CD8-positive, alpha-beta memory T cell (primary cell): ENCODE data around the gene C13orf46. TPM values are rescaled to one million over a fixed set of nuclear protein-coding genes. Genes with fewer than 3 reads are reported as not detected.

ENCODE experiments used
- CTCF ChIA-PET: fragments of 350-600 bp; sonication (Branson Sonifier 250); formaldehyde crosslinking; loops from one replicate; lab custom pipeline; 2021; ENCODE audit warnings: antibody characterized with exemption; lab: Charles Lee
- POLR2A ChIA-PET: fragments of 350-600 bp; sonication (Branson Sonifier 250); formaldehyde crosslinking; loops from one replicate; lab custom pipeline; 2021; ENCODE audit warnings: antibody characterized with exemption; lab: Charles Lee
- DNase-seq, 5 donors: peaks; one replicate each; pipeline versions ENCODE4 v3.0.0 to v3.0.0-alpha.2; 2020 to 2022; ENCODE audit warnings: mixed read lengths in 1 of 5
- H3K27ac ChIP-seq: one replicate; pipeline ENCODE4 v1.7.0; 2013; ENCODE audit warnings: low read depth, mild to moderate bottlenecking, low read length, moderate library complexity
- H3K27me3 ChIP-seq: 2 replicates; pipeline ENCODE4 v1.7.0; 2013; ENCODE audit warnings: low read length, mild to moderate bottlenecking; ENCODE audit not compliant: insufficient read depth, poor library complexity, severe bottlenecking
- H3K36me3 ChIP-seq: 2 replicates; pipeline ENCODE4 v1.7.0; 2013; ENCODE audit warnings: mild to moderate bottlenecking, low read length, moderate library complexity; ENCODE audit not compliant: insufficient read depth
- H3K4me1 ChIP-seq: 2 replicates; pipeline ENCODE4 v1.7.0; 2013; ENCODE audit warnings: mild to moderate bottlenecking, low read length, moderate library complexity; ENCODE audit not compliant: insufficient read depth
- H3K4me3 ChIP-seq: 2 replicates; pipeline ENCODE4 v1.7.0; 2013; ENCODE audit warnings: mild to moderate bottlenecking, low read length
- H3K9me3 ChIP-seq: 2 replicates; pipeline ENCODE4 v1.7.0; 2013; ENCODE audit warnings: mild to moderate bottlenecking, low read length
- H3K27ac Mint-ChIP-seq, 8 donors: one replicate each; pipeline ENCODE4 v1.8.0; 2020 to 2021; ENCODE audit warnings: mixed read lengths in 8 of 8, mild to moderate bottlenecking in 6 of 8, inconsistent platforms in 3 of 8, moderate library complexity in 3 of 8
- H3K27me3 Mint-ChIP-seq, 2 donors: one replicate each; pipeline ENCODE4 v1.8.0; 2020 to 2021; ENCODE audit warnings: mixed read lengths in 2 of 2, mild to moderate bottlenecking in 1 of 2, moderate library complexity in 1 of 2
- H3K36me3 Mint-ChIP-seq, 3 donors: one replicate each; pipeline ENCODE4 v1.8.0; 2020 to 2021; ENCODE audit warnings: mixed read lengths in 3 of 3, inconsistent platforms in 1 of 3, mild to moderate bottlenecking in 1 of 3
- H3K4me1 Mint-ChIP-seq, 3 donors: one replicate each; pipeline ENCODE4 v1.8.0; 2020 to 2021; ENCODE audit warnings: mixed read lengths in 3 of 3, inconsistent platforms in 1 of 3, mild to moderate bottlenecking in 1 of 3
- H3K4me3 Mint-ChIP-seq, 7 donors: one replicate each; pipeline ENCODE4 v1.8.0; 2020 to 2021; ENCODE audit warnings: mixed read lengths in 7 of 7, mild to moderate bottlenecking in 6 of 7, moderate library complexity in 4 of 7, inconsistent platforms in 2 of 7
- H3K9me3 Mint-ChIP-seq, 5 donors: one replicate each; pipeline ENCODE4 v1.8.0; 2020 to 2022; ENCODE audit warnings: mixed read lengths in 5 of 5, mild to moderate bottlenecking in 3 of 5, moderate library complexity in 2 of 5, inconsistent platforms in 1 of 5
- polyA plus RNA-seq: library from polyadenylated mRNA; unstranded; fragments of 300-500 nt; fragmentation: Illumina TruSeq; gene quantifications from one replicate; pipeline ENCODE4 v1.2.3, GENCODE V29; 2021
- total RNA-seq, 2 experiments: library from RNA; stranded (reverse); gene quantifications; one replicate each; pipeline ENCODE4 v1.2.3, GENCODE V29; 2021

The C13orf46 gene
- total and polyA plus RNA-seq, 3 experiments from 2014 or later: 1.2 to 2.2 (median 1.8) TPM

DNA sequence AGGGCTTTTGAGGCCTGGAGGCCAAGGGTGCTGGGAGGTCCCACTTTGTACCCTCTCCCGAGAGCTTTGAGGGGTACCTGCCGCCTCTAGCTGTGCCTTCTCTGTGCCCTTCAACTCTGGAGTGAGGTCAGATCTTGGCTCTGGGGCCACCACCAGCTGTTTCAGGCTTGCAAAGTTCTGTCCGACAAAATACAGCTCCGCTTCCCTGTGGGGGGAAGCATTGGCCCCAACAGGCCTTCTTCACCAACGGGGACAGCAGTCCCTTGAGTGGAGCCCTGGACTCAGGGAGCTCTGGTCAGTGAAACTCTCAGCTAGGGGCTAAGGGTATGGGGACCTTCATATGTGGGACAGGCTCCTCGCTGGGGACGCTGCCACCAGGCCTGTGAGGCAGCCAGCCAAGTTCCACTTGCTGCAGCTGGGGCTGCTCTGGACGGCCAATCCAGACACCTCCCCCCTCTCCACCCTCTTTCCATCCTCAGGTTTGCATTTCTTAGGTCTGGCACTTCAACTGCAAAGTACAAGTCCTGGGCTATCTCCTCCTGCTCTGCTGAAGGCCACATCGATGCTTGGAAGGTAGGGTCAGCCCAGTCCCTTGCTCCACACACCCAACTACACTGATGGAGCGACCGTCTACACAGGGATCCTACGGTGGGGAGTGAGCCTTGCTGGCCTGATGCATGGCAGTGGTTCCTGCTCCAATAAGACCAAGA is 46.8 kb downstream of the C13orf46 start:
- CTCF ChIA-PET: no interaction called here

DNA sequence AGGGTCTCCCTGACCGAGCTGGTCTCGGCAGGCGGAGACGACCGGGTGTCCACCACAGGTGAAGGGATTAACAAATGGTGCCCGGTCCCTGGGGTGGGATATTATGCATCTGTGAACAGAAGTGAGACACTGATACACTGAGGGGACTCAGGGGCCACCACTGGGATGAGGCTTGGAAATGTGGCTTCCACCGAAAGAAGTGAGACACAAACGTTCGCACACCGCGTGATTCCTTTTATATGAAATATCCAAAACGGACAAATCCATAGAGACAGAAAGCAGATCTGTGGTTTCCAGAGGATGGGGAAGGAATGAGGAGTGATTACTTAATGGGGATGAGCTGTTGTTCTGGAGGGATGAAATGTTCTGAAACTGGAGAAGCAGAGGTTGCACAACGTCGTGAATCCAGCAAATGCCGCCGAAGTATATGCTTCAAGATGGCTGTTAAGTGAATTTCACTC is 47.5 kb downstream of the C13orf46 start:
- POLR2A ChIA-PET: no interaction called here

More for the DNA sequence above, 46.8 kb downstream of the C13orf46 start:
- H3K27ac ChIP-seq: no peak overlapping the region
- H3K4me3 Mint-ChIP-seq: no peak overlapping the region
- H3K4me1 Mint-ChIP-seq: peaks cover 13 to 26% (median 15%) of the 10 kb centered on the region in 3 donors
- H3K27me3 ChIP-seq: no peaks in the 10 kb centered on the region
- peaks cover 18% of the 10 kb centered on the region for H3K4me1 ChIP-seq
- DNase-seq: no peak
- H3K27ac Mint-ChIP-seq: peak overlapping the region in 1 of 8 donors; percentile 24
- peaks cover 44 to 70% of the 10 kb centered on the region in 2 donors for H3K27me3 Mint-ChIP-seq
- H3K9me3 ChIP-seq: no peaks in the 10 kb centered on the region
- peaks cover 0 to 6% (median under 1%) of the 10 kb centered on the region in 5 donors for H3K9me3 Mint-ChIP-seq
- H3K4me3 ChIP-seq: no peak overlapping the region
- POLR2A ChIA-PET: no interaction called here
- H3K36me3 ChIP-seq: no peaks in the 10 kb centered on the region
- no peaks in the 10 kb centered on the region for H3K36me3 Mint-ChIP-seq

DNA sequence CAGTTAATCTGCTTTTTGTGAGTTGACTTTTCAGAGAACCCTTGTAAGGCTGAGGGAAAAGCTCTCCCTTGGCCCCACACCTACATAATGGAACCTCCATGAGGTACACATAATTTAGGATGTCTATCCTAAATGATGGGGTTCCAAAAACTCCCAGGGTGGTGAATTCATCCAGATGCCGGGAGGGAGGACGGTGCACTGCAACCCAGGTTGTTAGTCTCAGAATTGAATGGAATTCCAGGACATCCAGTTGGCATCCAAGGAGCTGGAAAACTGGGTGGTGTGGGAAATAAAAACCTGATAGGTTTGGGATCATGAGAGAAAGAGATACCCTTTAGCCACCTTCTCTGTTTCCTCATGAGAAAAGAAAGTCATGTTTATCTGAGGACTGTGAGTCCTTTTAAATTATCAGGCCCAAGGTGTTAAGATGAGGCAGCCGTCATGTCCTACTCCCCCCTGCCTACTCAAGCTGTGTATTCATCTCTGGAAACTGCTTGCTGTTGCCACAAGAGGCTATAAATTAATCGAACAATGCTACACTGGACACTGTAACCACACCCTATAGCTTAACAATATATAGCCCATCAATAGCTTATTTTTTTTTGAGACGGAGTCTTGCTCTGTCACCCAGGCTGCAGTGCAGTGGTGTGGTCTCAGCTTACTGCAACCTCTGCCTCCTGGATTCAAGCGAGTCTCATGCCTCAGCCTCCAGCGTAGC is 49.5 kb downstream of the C13orf46 start:
- Mint-ChIP-seq H3K36me3 (peaks cover 0 to 10% (median 0%) of the 10 kb centered on the region in 3 donors), H3K27ac (no peak overlapping the region), H3K27me3 (peaks cover 41 to 77% of the 10 kb centered on the region in 2 donors), H3K4me1 (no peaks in the 10 kb centered on the region), H3K4me3 (no peak overlapping the region), H3K9me3 (peaks cover 9 to 14% (median 9%) of the 10 kb centered on the region in 5 donors)
- Histone ChIP-seq H3K9me3 (no peaks in the 10 kb centered on the region), H3K27ac (no peak overlapping the region), H3K36me3 (no peaks in the 10 kb centered on the region), H3K4me1 (no peaks in the 10 kb centered on the region), H3K27me3 (peaks cover 4% of the 10 kb centered on the region), H3K4me3 (no peak overlapping the region)
- ChIA-PET CTCF (no interaction called here), POLR2A (interaction anchor here (0.6 kb wide), 1 partner anchor 321 kb away, joined by 3 read pairs; no protein-coding TSS in a partner anchor)
- DNase-seq: no peak

More for the DNA sequence above, 47.5 kb downstream of the C13orf46 start:
- Histone ChIP-seq H3K4me1 (peaks cover 11% of the 10 kb centered on the region), H3K27me3 (peaks cover 4% of the 10 kb centered on the region), H3K9me3 (no peaks in the 10 kb centered on the region), H3K36me3 (no peaks in the 10 kb centered on the region), H3K4me3 (no peak overlapping the region), H3K27ac (no peak overlapping the region)
- H3K36me3 Mint-ChIP-seq: peaks cover 0 to 7% (median 0%) of the 10 kb centered on the region in 3 donors
- H3K4me1 Mint-ChIP-seq: peaks cover 5 to 18% (median 7%) of the 10 kb centered on the region in 3 donors
- CTCF ChIA-PET: no interaction called here
- DNase-seq: no peak
- peaks cover 47 to 70% of the 10 kb centered on the region in 2 donors for H3K27me3 Mint-ChIP-seq
- no peak overlapping the region for H3K27ac Mint-ChIP-seq
- H3K9me3 Mint-ChIP-seq: peaks cover 7 to 12% (median 8%) of the 10 kb centered on the region in 5 donors
- peak overlapping the region in 1 of 7 donors; percentile 34 for H3K4me3 Mint-ChIP-seq

DNA sequence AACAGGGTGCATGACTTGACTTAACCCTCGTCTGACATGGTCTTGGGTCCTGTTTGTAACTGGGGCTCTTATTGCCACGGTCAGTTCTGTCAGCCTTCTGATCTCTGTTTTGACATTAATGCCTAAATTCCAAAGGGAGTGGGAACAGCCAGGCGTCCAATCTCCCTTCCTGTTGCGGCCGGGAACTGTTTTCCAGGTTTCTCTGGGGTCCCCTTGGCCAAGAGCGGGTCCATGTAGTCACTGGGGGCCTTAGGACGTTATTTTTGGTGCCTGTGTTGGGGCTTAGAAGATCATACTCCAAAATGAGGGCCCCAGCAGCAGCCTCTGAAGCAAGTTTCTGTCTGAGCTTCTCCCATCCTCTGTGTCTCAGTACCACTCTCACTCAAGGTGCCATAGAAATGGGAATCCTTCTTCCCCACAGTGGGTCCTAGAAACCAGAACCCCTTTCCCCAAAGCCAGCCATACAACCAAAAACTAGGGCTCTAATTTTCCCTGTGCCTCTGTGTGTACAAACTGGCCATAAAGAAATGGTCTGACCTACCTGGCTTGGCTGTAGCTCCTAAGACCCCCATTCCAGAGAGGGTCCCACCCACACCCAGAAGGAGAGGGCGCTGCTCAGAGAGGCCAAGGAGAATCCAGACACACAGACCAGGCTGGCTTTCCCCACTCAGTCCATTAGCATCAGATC is 50.4 kb downstream of the C13orf46 start:
- CTCF ChIA-PET: no interaction called here

DNA sequence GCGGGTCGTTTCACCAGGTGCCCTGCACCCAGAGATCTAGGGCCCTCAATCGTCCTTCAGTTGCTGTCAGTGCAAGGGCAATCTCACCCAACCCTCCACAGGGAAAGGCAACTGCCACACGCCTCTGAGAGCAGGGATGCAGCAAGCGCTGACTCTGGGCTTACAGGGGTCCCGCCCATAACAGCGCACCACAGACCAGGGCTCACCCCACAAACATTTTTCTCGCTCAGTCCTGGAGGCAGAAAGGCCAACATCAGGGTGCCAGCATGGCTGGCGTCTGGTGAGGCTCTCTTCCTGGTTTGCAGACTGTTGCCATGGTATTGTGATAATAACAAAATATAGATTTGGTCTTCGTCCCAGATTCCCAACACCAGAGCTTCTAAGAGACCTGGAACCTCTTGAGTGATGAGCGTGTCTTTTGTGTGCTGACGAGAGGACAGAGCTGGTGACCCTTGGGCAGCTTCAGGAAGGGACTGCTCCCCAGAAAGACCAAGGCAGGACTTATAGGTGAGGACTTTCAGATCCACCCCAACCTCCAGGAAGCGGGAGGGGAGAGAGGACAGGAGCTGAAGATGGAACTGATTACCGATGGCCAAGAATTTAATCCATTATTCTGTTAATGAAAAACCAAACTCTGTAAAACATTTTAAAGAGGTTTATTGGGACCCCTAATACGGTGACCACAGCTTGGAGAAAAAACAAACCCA is 51.3 kb downstream of the C13orf46 start:
- DNase-seq: no peak
- no peak overlapping the region for H3K27ac ChIP-seq
- H3K4me1 ChIP-seq: no peaks in the 10 kb centered on the region
- no peaks in the 10 kb centered on the region for H3K36me3 ChIP-seq
- no peaks in the 10 kb centered on the region for H3K9me3 ChIP-seq
- peaks cover 0 to 10% (median 0%) of the 10 kb centered on the region in 3 donors for H3K36me3 Mint-ChIP-seq
- H3K27me3 Mint-ChIP-seq: peaks cover 43 to 77% of the 10 kb centered on the region in 2 donors
- CTCF ChIA-PET: no interaction called here
- H3K4me1 Mint-ChIP-seq: no peaks in the 10 kb centered on the region
- H3K9me3 Mint-ChIP-seq: peaks cover 9 to 11% (median 9%) of the 10 kb centered on the region in 5 donors
- no peak overlapping the region for H3K4me3 Mint-ChIP-seq
- no peak overlapping the region for H3K27ac Mint-ChIP-seq
- peaks cover 4% of the 10 kb centered on the region for H3K27me3 ChIP-seq
- no peak overlapping the region for H3K4me3 ChIP-seq
- POLR2A ChIA-PET: no interaction called here

More for the DNA sequence above, 50.4 kb downstream of the C13orf46 start:
- no peaks in the 10 kb centered on the region for H3K4me1 Mint-ChIP-seq
- H3K27ac ChIP-seq: no peak overlapping the region
- H3K36me3 Mint-ChIP-seq: peaks cover 0 to 10% (median 0%) of the 10 kb centered on the region in 3 donors
- H3K27me3 ChIP-seq: peaks cover 4% of the 10 kb centered on the region
- no peaks in the 10 kb centered on the region for H3K9me3 ChIP-seq
- H3K9me3 Mint-ChIP-seq: peaks cover 9 to 14% (median 9%) of the 10 kb centered on the region in 5 donors
- H3K4me3 ChIP-seq: no peak overlapping the region
- no peaks in the 10 kb centered on the region for H3K36me3 ChIP-seq
- peaks cover 45 to 78% of the 10 kb centered on the region in 2 donors for H3K27me3 Mint-ChIP-seq
- POLR2A ChIA-PET: interaction anchor here (0.6 kb wide), 1 partner anchor 321 kb away, joined by 3 read pairs; no protein-coding TSS in a partner anchor
- no peak overlapping the region for H3K4me3 Mint-ChIP-seq
- no peak overlapping the region for H3K27ac Mint-ChIP-seq
- no peak for DNase-seq
- H3K4me1 ChIP-seq: no peaks in the 10 kb centered on the region

DNA sequence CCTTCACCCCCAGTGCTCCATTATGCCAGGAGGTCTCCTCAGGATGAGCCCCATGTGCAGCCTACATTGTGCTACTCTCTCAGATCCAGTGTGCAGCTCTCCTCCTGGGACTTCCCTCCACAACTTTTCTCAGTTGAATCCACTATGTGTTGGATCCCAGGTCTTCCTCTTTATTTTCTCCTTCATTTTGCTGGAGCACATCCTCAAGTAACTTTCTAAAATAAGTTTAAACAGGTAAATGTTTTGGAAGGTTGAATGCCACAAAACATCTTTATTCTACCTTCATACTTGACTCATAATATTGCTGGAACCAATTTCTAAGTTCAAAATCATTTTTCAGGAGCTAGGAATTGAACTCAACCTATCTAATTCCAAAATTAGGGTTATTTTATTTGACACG is 52.1 kb downstream of the C13orf46 start:
- peaks cover 7% of the 10 kb centered on the region for H3K27me3 ChIP-seq
- no peaks in the 10 kb centered on the region for H3K9me3 ChIP-seq
- Mint-ChIP-seq H3K4me3 (no peak overlapping the region), H3K27me3 (peaks cover 48 to 75% of the 10 kb centered on the region in 2 donors), H3K27ac (no peak overlapping the region), H3K4me1 (no peaks in the 10 kb centered on the region), H3K9me3 (peaks cover 9 to 11% (median 9%) of the 10 kb centered on the region in 5 donors), H3K36me3 (peaks cover 0 to 10% (median 0%) of the 10 kb centered on the region in 3 donors)
- no peak for DNase-seq
- no peak overlapping the region for H3K4me3 ChIP-seq
- H3K36me3 ChIP-seq: no peaks in the 10 kb centered on the region
- POLR2A ChIA-PET: no interaction called here
- CTCF ChIA-PET: no interaction called here
- no peaks in the 10 kb centered on the region for H3K4me1 ChIP-seq
- no peak overlapping the region for H3K27ac ChIP-seq

DNA sequence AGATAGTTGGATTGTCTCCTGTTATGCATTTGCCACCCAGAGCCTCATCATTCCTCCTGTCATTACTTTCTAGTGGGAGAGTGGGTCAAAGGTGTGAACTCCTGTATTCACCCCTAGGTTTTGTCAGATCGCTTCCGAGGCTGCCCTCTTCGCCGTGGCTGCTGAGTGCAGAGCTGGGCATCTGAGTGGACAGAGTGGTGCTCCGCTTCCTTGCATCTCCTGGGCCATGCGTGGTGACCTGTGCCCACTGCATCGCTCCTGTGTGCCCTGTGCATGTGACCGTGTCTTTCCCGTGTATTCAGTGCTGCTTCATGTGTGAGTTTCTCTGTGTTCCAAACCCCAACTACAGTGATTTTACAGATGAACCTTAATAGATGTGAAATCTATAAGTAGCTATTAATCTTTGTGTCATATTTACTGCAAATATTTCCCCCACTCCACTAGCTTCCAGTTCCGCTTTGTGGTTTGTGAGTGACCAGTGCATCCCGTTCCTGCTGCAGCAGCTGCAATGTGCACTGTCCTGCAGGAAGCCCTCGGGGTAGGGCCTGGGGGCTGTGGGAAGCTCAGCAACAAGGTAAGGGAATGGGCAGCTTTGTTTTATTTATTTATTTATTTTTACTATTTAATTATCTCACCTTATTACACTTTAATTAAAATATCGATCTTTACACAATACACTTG is 53.1 kb downstream of the C13orf46 start:
- ChIA-PET POLR2A (no interaction called here), CTCF (no interaction called here)
- Mint-ChIP-seq H3K4me1 (no peaks in the 10 kb centered on the region), H3K27me3 (peaks cover 51 to 75% of the 10 kb centered on the region in 2 donors), H3K9me3 (peaks cover 8 to 11% (median 9%) of the 10 kb centered on the region in 5 donors), H3K4me3 (no peak overlapping the region), H3K36me3 (peaks cover 0 to 13% (median 2%) of the 10 kb centered on the region in 3 donors), H3K27ac (no peak overlapping the region)
- Histone ChIP-seq H3K27ac (no peak overlapping the region), H3K9me3 (no peaks in the 10 kb centered on the region), H3K4me3 (no peak overlapping the region), H3K36me3 (no peaks in the 10 kb centered on the region), H3K27me3 (peaks cover 17% of the 10 kb centered on the region), H3K4me1 (no peaks in the 10 kb centered on the region)
- DNase-seq: no peak
